ENCODE measurements around the gene ANKRD17.
A peak's percentile ranks its signal among the peaks of the same experiment; 100 is the strongest.
"Not testable (repeated sequence)": the region's sequence is repeated elsewhere in the genome, so short reads cannot be mapped to it uniquely, and the experiment has no call there.

Gene ANKRD17

DNA sequence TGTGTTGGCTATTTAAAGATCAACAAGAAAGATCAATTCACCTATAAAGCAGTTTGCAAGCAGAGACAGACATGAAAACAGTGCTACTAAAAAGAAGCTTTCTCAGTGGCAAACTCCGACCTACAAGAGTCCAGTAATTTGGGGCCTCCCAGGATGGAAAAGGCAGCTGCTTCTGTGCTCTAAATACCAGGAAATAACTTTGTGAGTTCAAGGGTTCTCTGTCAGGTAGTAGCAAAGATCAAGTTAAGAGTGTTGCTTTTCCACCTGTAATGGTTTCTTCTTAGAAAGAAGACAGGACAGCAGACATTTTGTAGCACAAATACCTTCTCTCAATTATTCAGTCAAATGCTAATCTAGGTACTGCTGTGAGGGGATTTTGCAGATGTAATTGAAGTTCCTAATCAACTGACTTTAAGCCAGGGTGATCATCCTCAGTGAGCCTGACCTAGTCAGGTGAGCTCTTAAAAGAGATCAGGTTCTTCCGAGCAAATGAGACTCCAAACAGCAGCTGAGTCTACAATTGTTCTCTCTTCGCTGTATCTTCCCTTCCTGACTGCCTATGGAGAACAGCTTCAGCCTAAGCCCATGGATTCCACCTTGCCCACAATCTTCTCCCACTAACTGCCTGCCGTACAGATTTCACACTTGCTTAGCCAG lies 13.5 kb downstream of the ANKRD17 start:
- no peak for DNase-seq

DNA sequence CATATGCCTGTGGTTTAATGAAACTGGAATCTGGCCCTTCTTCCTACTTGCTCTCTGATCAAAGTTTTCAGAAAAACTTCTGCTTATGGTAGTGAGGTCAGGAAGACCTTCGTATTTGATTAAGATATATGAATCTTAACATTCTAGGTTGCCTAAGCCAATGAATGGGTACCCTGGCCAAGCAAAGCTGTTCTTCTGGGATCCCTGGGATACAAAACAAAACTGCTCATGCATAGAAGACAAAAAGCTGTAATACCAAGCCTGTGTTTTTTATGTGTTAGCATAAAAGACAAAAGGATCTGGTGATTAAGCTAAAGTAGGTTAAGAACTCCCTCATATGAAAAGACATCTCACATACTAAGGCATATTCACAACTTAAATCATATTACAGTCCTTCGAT lies 21.6 kb downstream of the ANKRD17 start:
- no peak for DNase-seq

DNA sequence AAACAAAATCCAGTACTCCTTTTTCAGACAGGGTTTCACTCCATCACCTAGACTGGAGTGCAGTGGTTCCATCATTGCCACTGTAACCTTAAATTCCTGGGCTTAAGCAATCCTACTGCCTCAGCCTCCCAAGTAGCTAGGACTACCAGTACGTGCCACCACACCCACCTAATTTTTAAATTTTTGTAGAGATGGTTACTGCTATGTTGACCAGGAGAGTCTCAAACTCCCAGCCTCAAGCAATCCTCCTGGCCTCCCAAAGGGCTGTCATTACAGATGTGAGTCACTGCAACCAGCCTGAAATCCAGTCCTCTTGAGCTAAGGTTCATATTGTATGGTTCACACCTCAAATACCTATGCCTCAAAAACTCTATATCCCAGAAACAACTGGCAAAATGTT lies 22.4 kb downstream of the ANKRD17 start:
- no peak for DNase-seq

- no peak for DNase-seq
These were observed 23.9 kb downstream of the ANKRD17 start for GRCh38 chr4:73234712-73235111.

DNA sequence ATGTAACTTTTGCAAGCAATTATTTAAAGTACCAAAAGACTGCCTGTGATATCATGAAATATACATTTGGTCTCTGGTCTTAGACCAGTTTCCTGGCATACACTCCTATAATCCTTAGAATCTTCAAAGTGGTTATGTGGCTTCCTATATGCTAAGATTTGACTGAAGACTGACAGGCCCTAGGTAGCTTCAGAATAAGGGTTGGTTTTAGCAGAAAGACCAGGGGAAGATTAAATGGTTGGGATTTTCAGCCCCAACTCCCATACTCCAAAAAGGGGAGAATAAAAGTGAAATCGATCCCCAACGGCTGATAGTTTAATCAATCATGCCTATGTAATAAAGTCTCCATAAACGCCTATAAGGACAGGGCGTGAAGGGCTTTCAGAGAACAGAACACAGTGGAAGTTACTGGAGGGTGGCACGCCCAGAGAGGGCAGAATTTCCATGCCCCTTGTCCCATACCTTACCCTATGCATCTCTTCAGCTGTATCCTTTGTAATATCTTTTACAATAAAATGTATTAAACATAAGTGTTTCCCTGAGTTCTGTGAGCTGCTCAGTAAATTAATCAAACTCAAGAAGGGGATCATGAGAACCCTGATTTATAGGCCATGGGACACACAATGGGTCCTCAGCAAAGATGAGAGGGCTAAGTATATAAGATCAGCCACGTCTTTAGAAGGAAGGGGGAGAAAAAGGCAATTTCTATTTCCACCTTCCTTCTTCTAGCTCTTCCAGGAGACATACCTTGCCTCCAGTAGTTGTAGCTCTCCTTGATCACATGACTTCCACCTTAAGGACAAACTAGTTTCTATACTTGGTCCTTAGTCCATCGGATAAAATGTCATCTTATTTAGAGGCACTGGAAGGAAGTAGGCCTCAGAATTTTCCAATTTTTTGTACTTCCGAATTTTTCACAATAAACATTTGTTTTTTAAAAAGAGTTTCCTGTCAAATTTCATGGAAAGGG lies 26.8 kb downstream of the ANKRD17 start:
- DNase-seq = no peak

DNA sequence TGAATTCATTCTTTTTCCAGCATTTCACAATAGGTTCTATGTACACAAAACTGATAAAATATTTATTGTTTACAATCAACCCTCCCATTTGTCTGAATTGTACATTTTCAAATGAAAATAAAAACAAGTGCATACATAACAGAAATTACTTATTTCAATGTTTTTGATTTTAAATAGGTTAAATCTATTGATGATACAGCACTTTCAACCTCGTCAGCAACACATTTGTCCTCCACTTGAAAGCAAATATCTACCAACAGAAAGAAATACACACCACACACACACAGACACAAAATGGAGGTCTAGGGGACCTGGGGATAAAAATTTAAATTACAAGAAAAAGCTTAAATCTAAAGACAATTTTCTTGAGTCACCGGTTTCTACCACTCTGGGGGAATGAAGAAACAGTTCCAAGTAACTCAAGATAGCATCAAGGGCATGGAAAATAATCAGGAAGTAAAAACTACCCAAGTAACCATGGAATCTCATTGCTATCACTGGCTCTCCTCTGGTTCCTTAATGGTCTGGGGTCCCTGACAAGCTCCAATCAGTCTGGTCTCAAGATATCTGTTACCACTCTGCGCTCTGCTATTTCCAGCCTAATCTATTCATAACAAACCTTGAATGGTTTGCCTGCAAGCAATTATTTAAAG lies 27.6 kb downstream of the ANKRD17 start:
- DNase-seq = no peak

DNA sequence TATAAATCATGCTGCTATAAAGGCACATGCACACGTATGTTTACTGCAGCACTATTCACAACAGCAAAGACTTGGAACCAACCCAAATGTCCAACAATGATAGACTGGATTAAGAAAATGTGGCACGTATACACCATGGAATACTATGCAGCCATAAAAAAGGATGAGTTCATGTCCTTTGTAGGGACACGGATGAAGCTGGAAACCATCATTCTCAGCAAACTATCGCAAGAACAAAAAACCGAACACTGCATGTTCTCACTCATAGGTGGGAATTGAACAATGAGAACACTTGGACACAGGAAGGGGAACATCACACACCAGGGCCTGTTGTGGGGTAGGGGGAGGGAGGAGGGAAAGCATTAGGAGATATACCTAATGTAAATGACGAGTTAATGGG lies 29.8 kb downstream of the ANKRD17 start:
- not testable (repeated sequence) for DNase-seq

DNA sequence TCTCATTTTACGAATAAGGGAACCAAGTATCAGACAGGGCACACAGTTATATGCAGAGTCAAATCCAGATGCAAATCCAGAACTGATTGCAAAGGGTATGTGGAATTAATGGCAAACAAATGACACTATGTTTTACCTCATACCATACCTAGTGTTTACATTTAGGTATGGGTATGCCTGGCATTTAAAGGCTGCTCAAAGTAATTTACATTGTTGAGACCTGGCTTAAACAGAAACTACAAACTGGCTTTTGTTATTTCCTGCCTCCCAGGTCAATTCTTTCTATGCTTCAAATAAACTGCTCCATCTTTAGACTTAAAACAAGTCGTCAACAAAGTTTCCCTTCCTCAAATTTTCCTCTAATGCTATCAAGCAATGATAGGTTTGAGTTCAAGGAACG lies 33.7 kb downstream of the ANKRD17 start:
- no peak for DNase-seq

GRCh38 chr4:73223258-73223650 lies 35.3 kb downstream of the ANKRD17 start:
- DNase-seq = no peak

DNA sequence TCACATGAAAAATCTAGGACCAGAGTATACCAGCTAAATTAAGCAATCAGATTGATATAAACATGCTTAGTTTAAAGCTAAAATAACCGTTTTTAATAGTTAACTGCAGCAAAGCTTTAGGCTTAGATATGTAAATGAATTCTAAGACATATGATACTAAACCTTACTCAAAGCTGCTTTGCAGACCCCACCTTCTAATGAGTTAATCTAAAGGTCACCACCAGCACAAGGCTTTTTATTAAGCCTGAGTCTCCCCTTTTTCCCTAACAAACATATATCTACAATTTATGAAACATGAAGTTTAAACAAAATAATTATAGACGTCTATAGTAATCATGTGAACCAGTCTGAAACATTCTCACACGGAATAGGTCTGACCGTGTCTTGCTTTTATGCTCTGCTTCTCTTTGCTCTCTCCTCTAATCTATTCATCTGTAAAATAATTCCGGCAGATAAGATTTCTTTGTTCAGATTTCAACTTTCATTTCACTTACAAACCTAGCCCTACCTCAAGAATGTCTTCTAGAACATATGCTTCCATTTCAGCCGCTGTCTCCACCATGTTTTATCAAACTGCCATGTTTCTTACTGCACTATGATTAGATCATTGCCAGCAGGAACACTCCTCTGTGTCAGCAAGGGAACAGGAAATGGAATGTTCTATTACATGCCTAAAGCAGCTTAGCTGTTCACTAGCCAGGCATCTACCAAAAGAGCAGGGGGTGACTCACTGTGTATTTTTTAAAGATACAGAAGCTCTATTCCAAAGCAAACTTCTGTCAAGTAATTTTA lies 35.9 kb downstream of the ANKRD17 start:
- peak; percentile 47 to 55 for DNase-seq

GRCh38 chr4:73221734-73222133 lies 36.9 kb downstream of the ANKRD17 start:
- no peak for DNase-seq

- no peak for DNase-seq
These were observed 37.8 kb downstream of the ANKRD17 start for GRCh38 chr4:73220815-73221214.

DNA sequence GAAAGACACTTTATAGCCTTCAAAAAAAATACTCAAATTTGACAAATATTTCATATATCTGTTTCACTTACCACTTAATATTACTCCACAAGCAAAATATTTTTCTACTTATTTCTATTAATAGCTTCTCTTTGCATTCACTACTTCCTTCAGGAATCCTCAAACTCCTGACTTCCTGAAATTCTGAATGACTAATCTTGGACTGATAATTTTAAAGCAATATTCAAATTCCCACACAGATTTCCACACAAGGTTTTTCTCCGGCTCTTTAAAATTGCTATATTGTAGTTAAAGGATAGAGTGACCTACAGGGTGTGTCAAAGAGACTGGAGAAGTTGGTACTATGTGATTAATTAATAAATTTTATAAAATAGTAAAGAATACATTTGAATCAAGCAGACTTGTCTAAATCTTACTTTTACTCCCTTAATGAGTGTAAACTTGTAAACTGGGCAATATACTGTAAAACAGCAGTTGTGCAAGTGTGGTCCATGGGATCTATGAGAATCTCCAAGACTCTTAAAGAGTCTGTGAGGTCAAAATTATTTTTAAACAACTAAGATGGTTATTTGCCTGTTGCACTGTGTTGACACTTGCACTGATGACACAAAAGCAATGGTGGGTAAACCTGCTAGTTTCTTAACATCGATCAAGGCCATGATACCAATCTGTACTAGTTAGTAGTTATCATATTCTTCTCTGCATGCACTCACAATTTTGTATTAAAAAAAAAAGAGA lies 44.5 kb downstream of the ANKRD17 start:
- DNase-seq = no peak

GRCh38 chr4:73212982-73213730 lies 45.4 kb downstream of the ANKRD17 start:
- no peak for DNase-seq

GRCh38 chr4:73211968-73212367 lies 46.6 kb downstream of the ANKRD17 start:
- no peak for DNase-seq

GRCh38 chr4:73208376-73208775 lies 50.2 kb downstream of the ANKRD17 start:
- DNase-seq = no peak

- no peak for DNase-seq
These were observed 52.4 kb downstream of the ANKRD17 start for GRCh38 chr4:73206236-73206635.

GRCh38 chr4:73205482-73205881 lies 53.1 kb downstream of the ANKRD17 start:
- DNase-seq = no peak

GRCh38 chr4:73203976-73204375 lies 54.6 kb downstream of the ANKRD17 start:
- DNase-seq = not testable (repeated sequence)

- DNase-seq = no peak
These were observed 61.4 kb downstream of the ANKRD17 start for GRCh38 chr4:73197220-73197619.

- DNase-seq = no peak
These were observed 64.5 kb downstream of the ANKRD17 start for GRCh38 chr4:73194064-73194463.
